Medulla oblongata (tissue), 1 donor: Measurements from ENCODE around the gene P4HA2.

Experiments used
- DNase-seq: peaks from one replicate; pipeline ENCODE4 v3.0.0-alpha.2; 2015; ENCODE audit errors: extremely low spot score

P4HA2 gene

GRCh38 chr5:132250547-132250946 lies 22.9 kb upstream of the P4HA2 start:
- no peak for DNase-seq

- DNase-seq, result no peak
These were observed 19.2 kb upstream of the P4HA2 start for GRCh38 chr5:132246806-132247205.

- no peak for DNase-seq
These were observed 17.9 kb upstream of the P4HA2 start for GRCh38 chr5:132245593-132245992.

GRCh38 chr5:132243366-132243977 lies 15.8 kb upstream of the P4HA2 start:
- DNase-seq, result no peak

GRCh38 chr5:132239776-132240175 lies 12.1 kb upstream of the P4HA2 start:
- no peak for DNase-seq

GRCh38 chr5:132238901-132239500 lies 11.3 kb upstream of the P4HA2 start:
- no peak for DNase-seq

- DNase-seq, result peak; percentile 69
These were observed 10.6 kb upstream of the P4HA2 start for GRCh38 chr5:132238169-132238744.

GRCh38 chr5:132237670-132238069 lies 10.0 kb upstream of the P4HA2 start:
- DNase-seq, result no peak

- no peak for DNase-seq
These were observed 9.5 kb upstream of the P4HA2 start for GRCh38 chr5:132237141-132237540.

GRCh38 chr5:132235340-132235739 lies 7.7 kb upstream of the P4HA2 start:
- DNase-seq, result no peak

GRCh38 chr5:132234684-132235062 lies 7.0 kb upstream of the P4HA2 start:
- no peak for DNase-seq

GRCh38 chr5:132233811-132234683 lies 6.4 kb upstream of the P4HA2 start:
- DNase-seq, result no peak

- DNase-seq, result no peak
These were observed 5.4 kb upstream of the P4HA2 start for GRCh38 chr5:132233081-132233480.

GRCh38 chr5:132232465-132232864 lies 4.8 kb upstream of the P4HA2 start:
- DNase-seq, result no peak

GRCh38 chr5:132230871-132231270 lies 3.2 kb upstream of the P4HA2 start:
- DNase-seq, result no peak

GRCh38 chr5:132229236-132229635 lies 1.6 kb upstream of the P4HA2 start:
- DNase-seq, result no peak

- DNase-seq, result no peak
These were observed 785 bp upstream of the P4HA2 start for GRCh38 chr5:132228241-132229035.

GRCh38 chr5:132227235-132227484 lies 493 bp downstream of the P4HA2 start:
- no peak for DNase-seq

- no peak for DNase-seq
These were observed 978 bp downstream of the P4HA2 start for GRCh38 chr5:132226516-132227234.

GRCh38 chr5:132225165-132226032 lies 2.3 kb downstream of the P4HA2 start:
- peak; percentile 21 for DNase-seq
